Pulmonary artery endothelial cell (primary cell): ENCODE measurements around the gene LRMDA. TPM values are rescaled to one million over a fixed set of nuclear protein-coding genes. Genes with fewer than 3 reads are reported as not detected.
"Not testable (repeated sequence)": the region's sequence is repeated elsewhere in the genome, so short reads cannot be mapped to it uniquely, and the experiment has no call there.

ENCODE experiments used
- DNase-seq: peaks from one replicate; pipeline ENCODE4 v3.0.0-alpha.2; 2011; ENCODE audit warnings: low read depth, low spot score
- total RNA-seq: library from RNA; depleted of rRNA; stranded (reverse); fragments of >200 nt; gene quantifications from 2 replicates; pipeline ENCODE4 v1.2.3, GENCODE V29; 2014

Gene LRMDA
- total RNA-seq, 1 donor from 2014 or later, result 14.6 TPM

DNA sequence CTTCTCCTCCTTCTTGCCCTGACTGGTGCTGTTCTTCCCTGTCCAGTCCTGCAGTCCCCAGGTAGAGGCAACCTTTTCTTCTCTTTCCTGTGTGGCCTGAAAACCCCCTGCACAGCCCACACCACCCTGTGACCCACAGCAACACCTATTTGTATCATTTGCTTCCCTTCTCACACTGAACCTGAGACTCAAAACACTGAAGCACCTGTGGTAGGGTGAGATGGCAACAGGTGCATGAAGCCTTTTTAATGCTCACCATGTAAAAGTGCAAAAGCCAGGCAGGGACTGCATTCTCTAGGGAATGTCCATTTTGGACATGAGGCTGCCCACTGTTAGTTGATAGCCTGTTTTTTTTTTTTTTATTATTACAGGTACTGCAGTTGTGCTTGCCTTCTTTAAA lies 71.4 kb downstream of the LRMDA start:
- DNase-seq, result no peak

- no peak for DNase-seq
Observed at GRCh38 chr10:75505293-75505692, 73.9 kb downstream of the LRMDA start.

DNA sequence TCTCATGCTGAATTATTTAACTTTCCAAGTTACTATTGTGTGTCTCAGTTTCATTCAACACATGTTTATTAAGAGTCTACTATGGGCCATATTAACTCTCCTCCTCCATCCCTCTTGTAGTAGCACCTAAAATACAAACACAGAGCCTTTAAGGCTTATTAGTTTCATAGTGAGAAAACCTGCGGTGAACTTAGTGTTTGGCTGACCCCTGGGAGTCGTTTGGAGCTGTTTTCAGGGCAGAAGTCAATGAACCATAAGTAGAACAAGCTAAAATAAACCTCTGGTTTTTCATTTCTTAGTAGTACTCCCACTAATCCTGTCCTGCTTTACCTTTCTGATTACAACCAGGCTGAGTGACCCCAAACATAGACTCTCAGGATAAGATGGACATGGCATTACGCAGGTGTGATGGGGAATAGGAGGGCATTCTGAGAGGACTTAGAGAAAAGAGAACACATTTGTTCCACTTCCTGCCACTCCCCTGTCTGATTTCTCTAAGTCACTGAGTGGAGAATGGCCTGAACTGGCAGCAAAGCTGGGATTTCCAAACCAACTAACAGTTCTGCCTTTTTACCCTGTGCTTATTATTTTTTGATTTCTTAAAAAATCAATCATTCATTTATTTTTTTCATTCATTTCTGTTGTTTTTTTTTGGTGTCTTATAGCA lies 74.5 kb downstream of the LRMDA start:
- no peak for DNase-seq

DNA sequence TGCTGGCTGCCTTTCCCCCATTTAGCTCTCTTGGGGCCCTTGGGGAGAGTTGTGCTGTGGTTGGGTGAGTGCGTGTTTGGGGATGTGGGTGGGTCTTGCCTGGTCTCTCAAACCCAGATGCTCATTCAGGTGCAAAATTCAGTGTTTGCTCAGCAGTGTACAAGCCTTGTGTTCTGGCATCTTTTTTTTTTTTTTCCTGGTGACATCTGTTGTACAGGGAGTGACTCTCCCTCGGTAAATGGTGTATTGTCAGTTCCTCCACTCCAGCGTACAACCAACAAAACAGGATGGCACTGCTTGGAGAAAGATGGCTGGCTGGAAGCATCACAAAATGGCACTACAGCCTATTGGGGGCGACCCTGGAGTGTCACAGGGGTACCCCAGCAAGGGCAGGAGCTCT lies 75.5 kb downstream of the LRMDA start:
- no peak for DNase-seq

DNA sequence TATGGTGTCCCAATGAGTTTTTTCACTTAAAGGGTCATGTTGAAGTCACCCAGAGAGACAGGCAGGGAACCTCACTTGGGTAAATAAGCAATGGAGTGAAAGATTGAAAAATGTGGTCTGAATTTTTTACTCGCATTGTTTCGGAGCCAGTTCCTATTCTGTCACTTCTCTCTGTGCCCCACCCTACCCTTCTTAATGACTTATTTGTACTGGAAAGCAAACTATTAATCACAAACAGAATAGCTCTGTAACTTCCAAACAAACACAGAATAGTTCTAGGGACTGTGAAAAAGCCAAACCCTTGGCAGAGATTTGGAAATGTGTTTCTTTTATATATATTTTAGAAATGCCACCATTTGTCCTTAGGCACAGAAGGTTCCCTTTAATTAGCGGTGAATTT lies 76.0 kb downstream of the LRMDA start:
- no peak for DNase-seq

DNA sequence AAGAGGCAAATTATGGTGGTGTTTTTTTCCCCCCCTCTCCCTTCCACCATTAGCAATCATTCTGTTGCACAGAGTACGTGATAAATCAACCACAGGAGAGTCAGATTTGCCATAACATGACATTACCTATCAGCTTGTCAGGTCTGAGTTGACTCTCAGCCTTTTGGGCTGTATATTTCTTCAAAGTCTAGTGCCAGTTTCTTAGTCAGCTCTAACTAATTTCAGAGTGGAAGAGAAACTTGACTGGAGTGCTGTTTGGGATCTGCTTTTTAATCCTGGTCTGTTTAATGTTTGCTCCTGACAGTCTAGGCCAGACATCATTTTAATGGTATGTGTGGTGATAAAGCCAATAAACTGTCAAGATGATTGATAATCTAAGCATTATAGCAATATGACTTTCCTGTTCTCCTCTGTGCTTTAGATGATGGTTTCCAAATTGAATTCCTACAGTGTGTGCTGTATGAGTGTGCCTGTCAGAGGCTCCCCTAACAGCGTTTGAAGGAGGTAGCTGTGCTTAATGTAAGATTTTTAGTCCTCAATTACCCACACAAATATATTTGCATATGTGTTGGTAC lies 76.9 kb downstream of the LRMDA start:
- DNase-seq, result peak; percentile 13

GRCh38 chr10:75508814-75509306 lies 77.4 kb downstream of the LRMDA start:
- DNase-seq, result no peak

DNA sequence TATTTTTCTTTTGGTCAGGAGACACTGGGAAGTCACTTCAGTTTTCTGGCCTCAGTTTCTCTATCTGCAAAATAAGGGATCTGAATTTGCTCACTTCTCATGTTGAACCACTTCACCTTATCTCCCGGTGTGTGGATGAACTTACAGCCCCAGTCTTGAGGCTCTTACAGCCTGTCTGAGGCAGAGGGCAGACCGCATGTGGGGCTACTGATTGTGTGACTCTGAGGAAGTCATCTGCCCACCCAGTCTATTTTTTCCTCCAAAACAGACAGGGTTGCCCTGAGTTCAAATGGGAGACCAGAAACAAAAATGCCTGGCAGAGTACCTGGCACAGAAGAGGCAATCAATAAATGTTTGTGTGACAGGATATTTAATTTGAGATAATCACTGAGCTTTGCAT lies 78.3 kb downstream of the LRMDA start:
- DNase-seq, result no peak

DNA sequence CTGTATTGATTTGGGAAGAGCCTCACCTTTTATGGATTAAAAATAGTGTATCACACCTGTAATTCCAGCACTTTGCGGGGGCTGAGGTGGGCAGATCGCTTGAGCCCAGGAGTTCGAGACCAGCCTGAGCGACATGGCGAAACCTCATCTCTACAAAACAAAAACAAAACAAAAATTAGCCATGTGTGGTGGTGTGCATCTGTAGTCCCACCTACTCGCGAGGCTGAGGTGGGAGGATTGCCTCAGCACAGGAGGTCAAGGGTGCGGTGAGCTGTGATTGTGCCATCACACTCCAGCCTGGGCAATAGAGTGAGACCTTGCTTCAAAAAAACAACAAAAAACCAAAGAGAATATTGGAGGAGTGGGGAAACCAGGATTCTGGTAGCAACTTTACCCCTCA lies 79.6 kb downstream of the LRMDA start:
- no peak for DNase-seq

- no peak for DNase-seq
Observed at GRCh38 chr10:75512203-75512933, 80.9 kb downstream of the LRMDA start.

GRCh38 chr10:75513292-75513885 lies 82.0 kb downstream of the LRMDA start:
- no peak for DNase-seq

GRCh38 chr10:75514830-75515229 lies 83.4 kb downstream of the LRMDA start:
- no peak for DNase-seq

GRCh38 chr10:75516154-75516553 lies 84.7 kb downstream of the LRMDA start:
- DNase-seq, result not testable (repeated sequence)

GRCh38 chr10:75519213-75519612 lies 87.8 kb downstream of the LRMDA start:
- DNase-seq, result not testable (repeated sequence)

DNA sequence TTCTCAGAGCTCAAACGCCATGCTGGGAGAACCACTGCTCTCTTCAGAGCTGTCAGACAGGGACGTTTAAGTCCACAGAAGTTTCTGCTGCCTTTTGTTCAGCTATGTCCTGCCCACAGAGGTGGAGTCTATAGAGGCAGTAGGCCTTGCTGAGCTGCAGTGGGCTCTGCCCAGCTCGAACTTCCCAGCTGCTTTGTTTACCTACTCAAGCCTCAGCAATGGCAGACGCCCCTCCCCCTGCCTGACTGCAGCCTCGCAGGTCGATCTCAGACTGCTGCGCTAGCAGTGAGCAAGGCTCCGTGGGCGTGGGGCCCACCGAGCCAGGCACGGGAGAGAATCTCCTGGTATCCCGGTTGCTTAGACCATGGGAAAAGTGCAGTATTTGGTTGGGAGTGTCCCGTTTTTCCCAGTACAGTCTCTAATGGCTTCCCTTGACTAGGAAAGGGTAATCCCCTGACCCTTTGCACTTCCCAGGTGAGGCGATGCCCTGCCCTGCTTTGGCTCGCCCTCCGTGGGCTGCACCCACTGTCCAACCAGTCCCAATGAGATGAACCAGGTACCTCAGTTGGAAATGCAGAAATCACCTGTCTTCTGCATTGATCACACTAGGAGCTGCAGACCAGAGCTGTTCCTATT lies 89.9 kb downstream of the LRMDA start:
- DNase-seq, result not testable (repeated sequence)

- no peak for DNase-seq
Observed at GRCh38 chr10:75525067-75525466, 93.6 kb downstream of the LRMDA start.

DNA sequence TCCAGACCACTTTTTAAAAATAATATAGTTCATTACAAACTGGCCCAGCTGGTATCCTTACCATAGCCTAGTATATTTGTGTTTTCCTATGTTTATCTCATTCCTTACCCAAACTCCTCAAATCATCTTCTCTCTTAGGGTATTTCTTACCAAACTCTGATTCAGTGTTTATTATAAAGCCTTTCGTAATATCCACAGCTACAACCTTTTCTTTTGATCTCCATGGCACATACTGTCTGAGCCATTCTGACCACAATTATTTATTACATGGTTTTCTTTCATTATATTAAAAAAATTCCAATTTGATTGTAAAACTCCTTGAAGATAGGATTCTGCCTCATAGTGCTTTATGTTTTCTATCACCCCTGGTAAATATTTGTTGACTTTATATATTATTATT lies 94.2 kb downstream of the LRMDA start:
- DNase-seq, result no peak

DNA sequence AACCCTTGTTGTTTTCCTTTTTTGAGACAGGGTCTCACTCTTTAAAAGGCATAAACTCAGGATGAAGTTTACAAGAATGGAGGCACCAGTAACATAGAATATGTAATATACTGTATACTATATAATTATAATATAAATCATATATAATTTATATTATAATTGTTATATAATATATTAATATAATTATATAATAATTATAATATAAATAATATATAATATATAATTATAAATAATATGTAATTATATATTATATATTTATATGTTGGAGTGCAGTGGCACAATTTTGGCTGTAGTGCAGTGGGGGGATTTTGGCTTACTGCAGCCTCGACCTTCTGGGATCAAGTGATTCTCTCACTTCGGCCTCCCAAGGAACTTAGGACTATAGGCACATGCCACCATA lies 96.1 kb downstream of the LRMDA start:
- DNase-seq, result no peak

- DNase-seq, result no peak
Observed at GRCh38 chr10:75528392-75528791, 97.0 kb downstream of the LRMDA start.

DNA sequence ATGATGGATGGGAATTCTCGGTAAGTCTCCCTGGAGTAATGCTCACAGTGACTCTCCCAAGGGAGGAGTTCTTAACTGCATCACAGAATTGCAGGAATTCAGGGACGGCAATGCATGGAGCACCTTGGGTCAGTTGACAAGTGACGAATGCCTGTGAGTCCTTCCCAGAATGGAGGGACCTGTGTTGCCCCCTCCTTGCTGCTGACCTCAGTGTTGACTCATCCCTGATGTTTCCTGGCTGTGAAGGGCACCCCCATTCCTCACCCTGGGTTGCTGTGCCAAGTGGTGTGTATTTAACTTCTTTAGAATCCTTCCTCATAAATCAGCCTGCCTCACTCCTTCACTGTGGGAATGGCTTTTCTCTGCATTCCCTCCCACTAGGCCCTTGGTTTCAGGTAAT lies 98.9 kb downstream of the LRMDA start:
- DNase-seq, result peak; percentile 13

DNA sequence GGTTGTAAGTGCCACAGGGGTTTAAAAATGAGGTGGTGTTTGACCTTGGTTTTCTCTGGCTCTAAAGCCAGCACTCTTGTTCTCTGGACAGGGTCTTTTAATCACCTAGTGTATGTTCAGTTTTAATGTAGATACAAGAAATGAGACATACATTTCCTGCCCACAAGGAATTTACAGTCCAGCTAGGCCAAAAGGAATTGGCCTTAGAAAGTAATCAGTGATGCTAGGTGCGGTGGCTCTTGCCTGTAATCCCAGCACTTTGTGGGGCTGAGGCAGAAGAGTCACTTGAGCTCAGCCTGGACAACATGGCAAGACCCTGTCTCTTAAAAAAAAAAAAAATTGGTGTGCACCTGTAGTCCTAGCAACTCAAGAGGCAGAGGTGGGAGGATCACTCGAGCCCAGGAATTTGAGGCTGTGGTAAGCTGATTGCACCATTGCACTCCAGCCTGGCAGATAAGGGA lies 100.2 kb downstream of the LRMDA start:
- DNase-seq, result no peak
